ENCODE data around the gene IRF1.
A peak's percentile ranks its signal among the peaks of the same experiment; 100 is the strongest.
"Not testable (repeated sequence)": the region's sequence is repeated elsewhere in the genome, so short reads cannot be mapped to it uniquely, and the experiment has no call there.

Gene IRF1

GRCh38 chr5:132490484-132491367 is at the start of gene IRF1:
Gene IRF1, minus strand, starts transcription at chr5:132490773. Its CDS starts 1,295 bp downstream, at chr5:132489478.
- peak; percentile 95 to 99 (median 97) for DNase-seq (ENCODE audit: low read depth in 3 of 3, low spot score in 1 of 3)

- no peak for DNase-seq (ENCODE audit: low read depth in 3 of 3, low spot score in 1 of 3)
These were observed 49.6 kb upstream of the IRF1 start for GRCh38 chr5:132540149-132540548.

GRCh38 chr5:132539716-132540115 is 49.1 kb upstream of the IRF1 start:
- DNase-seq (ENCODE audit: low read depth in 3 of 3, low spot score in 1 of 3) = no peak

- no peak for DNase-seq (ENCODE audit: low read depth in 3 of 3, low spot score in 1 of 3)
These were observed 40.4 kb upstream of the IRF1 start for GRCh38 chr5:132530946-132531345.

- no peak for DNase-seq (ENCODE audit: low read depth in 3 of 3, low spot score in 1 of 3)
These were observed 38.5 kb upstream of the IRF1 start for GRCh38 chr5:132528866-132529634.

- no peak for DNase-seq (ENCODE audit: low read depth in 3 of 3, low spot score in 1 of 3)
These were observed 37.4 kb upstream of the IRF1 start for GRCh38 chr5:132528021-132528420.

- no peak for DNase-seq (ENCODE audit: low read depth in 3 of 3, low spot score in 1 of 3)
These were observed 36.5 kb upstream of the IRF1 start for GRCh38 chr5:132526974-132527564.

GRCh38 chr5:132526290-132526973 is 35.9 kb upstream of the IRF1 start:
- peak in 1 of 3 donors; percentile 19 for DNase-seq (ENCODE audit: low read depth in 3 of 3, low spot score in 1 of 3)

GRCh38 chr5:132525299-132525724 is 34.7 kb upstream of the IRF1 start:
- DNase-seq (ENCODE audit: low read depth in 3 of 3, low spot score in 1 of 3) = no peak

GRCh38 chr5:132524877-132525276 is 34.3 kb upstream of the IRF1 start:
- not testable (repeated sequence) for DNase-seq (ENCODE audit: low read depth in 3 of 3, low spot score in 1 of 3)

- not testable (repeated sequence) for DNase-seq (ENCODE audit: low read depth in 3 of 3, low spot score in 1 of 3)
These were observed 31.5 kb upstream of the IRF1 start for GRCh38 chr5:132522067-132522466.

GRCh38 chr5:132513618-132514336 is 23.2 kb upstream of the IRF1 start:
- DNase-seq (ENCODE audit: low read depth in 3 of 3, low spot score in 1 of 3) = not testable (repeated sequence)

- DNase-seq (ENCODE audit: low read depth in 3 of 3, low spot score in 1 of 3) = no peak
These were observed 19.5 kb upstream of the IRF1 start for GRCh38 chr5:132510076-132510475.

GRCh38 chr5:132506094-132506692 is 15.6 kb upstream of the IRF1 start:
- DNase-seq (ENCODE audit: low read depth in 3 of 3, low spot score in 1 of 3) = no peak

- no peak for DNase-seq (ENCODE audit: low read depth in 3 of 3, low spot score in 1 of 3)
These were observed 15.1 kb upstream of the IRF1 start for GRCh38 chr5:132505641-132506040.

- no peak for DNase-seq (ENCODE audit: low read depth in 3 of 3, low spot score in 1 of 3)
These were observed 14.2 kb upstream of the IRF1 start for GRCh38 chr5:132504746-132505145.

GRCh38 chr5:132503244-132503643 is 12.7 kb upstream of the IRF1 start:
- DNase-seq (ENCODE audit: low read depth in 3 of 3, low spot score in 1 of 3) = no peak

- no peak for DNase-seq (ENCODE audit: low read depth in 3 of 3, low spot score in 1 of 3)
These were observed 11.7 kb upstream of the IRF1 start for GRCh38 chr5:132501961-132502931.

GRCh38 chr5:132501629-132501956 is 11.0 kb upstream of the IRF1 start:
- no peak for DNase-seq (ENCODE audit: low read depth in 3 of 3, low spot score in 1 of 3)

All from stimulated activated CD4-positive, alpha-beta T cell treated with anti-CD3 and anti-CD28 coated beads, TNF-alpha, amount 100 ng/mL, for 1 hour (primary cell).